H9 (cell line): ENCODE results near the gene ZNF860. TPM values are rescaled to one million over a fixed set of nuclear protein-coding genes. Genes with fewer than 3 reads are reported as not detected.

ENCODE experiments used
- DNase-seq: peaks from one replicate; pipeline ENCODE4 v3.0.0-alpha.2; 2017
- H2AFZ ChIP-seq: one replicate; pipeline ENCODE4 v1.6.1; 2013; ENCODE audit warnings: mild to moderate bottlenecking, low read length, control low read depth, moderate library complexity
- H2AK5ac ChIP-seq: 2 replicates; pipeline ENCODE4 v1.6.1; 2013; ENCODE audit warnings: low read length, control low read depth, mixed read lengths; ENCODE audit not compliant: insufficient read length
- H2BK120ac ChIP-seq: one replicate; pipeline ENCODE4 v1.6.1; 2013; ENCODE audit warnings: low read depth, mild to moderate bottlenecking, low read length, control low read depth, inconsistent platforms; ENCODE audit not compliant: poor library complexity, severe bottlenecking
- H2BK12ac ChIP-seq: 2 replicates; pipeline ENCODE4 v1.6.1; 2013; ENCODE audit warnings: low read length, control low read depth, mixed read lengths, low read depth; ENCODE audit not compliant: insufficient read length
- H2BK15ac ChIP-seq: 2 replicates; pipeline ENCODE4 v1.6.1; 2013; ENCODE audit warnings: low read depth, low read length, control low read depth
- H2BK20ac ChIP-seq: one replicate; pipeline ENCODE4 v1.6.1; 2013; ENCODE audit warnings: low read depth, mild to moderate bottlenecking, low read length, control low read depth, inconsistent platforms; ENCODE audit not compliant: poor library complexity, severe bottlenecking
- H2BK5ac ChIP-seq: 2 replicates; pipeline ENCODE4 v1.6.1; 2013; ENCODE audit warnings: low read length, control low read depth, mixed read lengths; ENCODE audit not compliant: insufficient read length
- H3K14ac ChIP-seq: 2 replicates; pipeline ENCODE4 v1.6.1; 2013; ENCODE audit warnings: low read length, control low read depth; ENCODE audit not compliant: insufficient read depth
- H3K18ac ChIP-seq: 2 replicates; pipeline ENCODE4 v1.6.1; 2013; ENCODE audit warnings: low read depth, mild to moderate bottlenecking, mixed read lengths, low read length, control low read depth; ENCODE audit not compliant: insufficient read length
- H3K23ac ChIP-seq: 2 replicates; pipeline ENCODE4 v1.6.1; 2013; ENCODE audit warnings: low read length, control low read depth, mixed read lengths, low read depth; ENCODE audit not compliant: insufficient read length
- H3K23me2 ChIP-seq: 2 replicates; pipeline ENCODE4 v1.6.1; 2013; ENCODE audit warnings: low read depth, mild to moderate bottlenecking, mixed read lengths, low read length, control low read depth; ENCODE audit not compliant: insufficient read length, poor library complexity, severe bottlenecking
- H3K27ac ChIP-seq: 2 replicates; pipeline ENCODE4 v1.5.1; 2013; ENCODE audit warnings: low read length, control low read depth, mixed read lengths, low read depth; ENCODE audit not compliant: insufficient read length
- H3K27me3 ChIP-seq: 2 replicates; pipeline ENCODE4 v1.6.1; 2013; ENCODE audit warnings: low read length, control low read depth, inconsistent platforms; ENCODE audit not compliant: insufficient read depth
- H3K4ac ChIP-seq: 2 replicates; pipeline ENCODE4 v1.6.1; 2013; ENCODE audit warnings: low read depth, mild to moderate bottlenecking, control low read depth, inconsistent platforms, low read length, moderate library complexity
- H3K4me1 ChIP-seq: 2 replicates; pipeline ENCODE4 v1.6.1; 2013; ENCODE audit warnings: low read length, control low read depth, inconsistent platforms; ENCODE audit not compliant: insufficient read depth
- H3K4me2 ChIP-seq: 2 replicates; pipeline ENCODE4 v1.6.1; 2013; ENCODE audit warnings: low read length, control low read depth, mixed read lengths; ENCODE audit not compliant: insufficient read length, insufficient read depth
- H3K56ac ChIP-seq: 2 replicates; pipeline ENCODE4 v1.6.1; 2013; ENCODE audit warnings: low read depth, mild to moderate bottlenecking, mixed read lengths, low read length, control low read depth; ENCODE audit not compliant: insufficient read length
- H3K79me1 ChIP-seq: 2 replicates; pipeline ENCODE4 v1.6.1; 2013; ENCODE audit warnings: low read depth, mild to moderate bottlenecking, moderate library complexity, low read length, control low read depth, inconsistent platforms; ENCODE audit not compliant: insufficient read depth, poor library complexity, severe bottlenecking
- H3K79me2 ChIP-seq: 2 replicates; pipeline ENCODE4 v1.6.1; 2013; ENCODE audit warnings: low read length, control low read depth, inconsistent platforms; ENCODE audit not compliant: insufficient read depth
- H3K9ac ChIP-seq: 2 replicates; pipeline ENCODE4 v1.6.1; 2013; ENCODE audit warnings: low read length, control low read depth, mixed read lengths; ENCODE audit not compliant: insufficient read length; ENCODE audit errors: extremely low read depth
- H3K9me3 ChIP-seq: one replicate; pipeline ENCODE4 v1.6.1; 2013; ENCODE audit warnings: low read depth, low read length, inconsistent platforms; ENCODE audit not compliant: control insufficient read depth
- H3T11ph ChIP-seq: one replicate; pipeline ENCODE4 v1.6.1; 2013; ENCODE audit warnings: mild to moderate bottlenecking, low read length, control low read depth, inconsistent platforms
- H4K20me1 ChIP-seq: one replicate; pipeline ENCODE4 v1.6.1; 2013; ENCODE audit not compliant: control insufficient read depth, insufficient read length, insufficient read depth
- H4K5ac ChIP-seq: 2 replicates; pipeline ENCODE4 v1.6.1; 2013; ENCODE audit warnings: low read depth, mild to moderate bottlenecking, mixed read lengths, low read length, control low read depth; ENCODE audit not compliant: insufficient read length
- H4K8ac ChIP-seq: replicated peaks from 2 replicates; pipeline ENCODE4 v1.6.1; 2013; ENCODE audit warnings: low read length, control low read depth, mixed read lengths, low read depth; ENCODE audit not compliant: insufficient read length
- H4K91ac ChIP-seq: 2 replicates; pipeline ENCODE4 v1.6.1; 2013; ENCODE audit warnings: low read depth, mild to moderate bottlenecking, moderate library complexity, mixed read lengths, low read length, control low read depth; ENCODE audit not compliant: insufficient read length
- H3K27ac Mint-ChIP-seq, 3 experiments: 2 replicates in 2 of 3; 3 replicates in 1 of 3; pipeline ENCODE4 v1.8.0; 2020 to 2021; ENCODE audit warnings: mixed read lengths in 3 of 3, mild to moderate bottlenecking in 1 of 3, moderate library complexity in 1 of 3
- H3K27me3 Mint-ChIP-seq: 2 replicates; pipeline ENCODE4 v1.8.0; 2021; ENCODE audit warnings: low read depth, mild to moderate bottlenecking, moderate library complexity, mixed read lengths
- H3K36me3 Mint-ChIP-seq, 3 experiments: 2 replicates in 2 of 3; 3 replicates in 1 of 3; pipeline ENCODE4 v1.8.0; 2020 to 2021; ENCODE audit warnings: low read depth in 3 of 3, mixed read lengths in 3 of 3; ENCODE audit not compliant: insufficient read depth in 1 of 3
- H3K4me1 Mint-ChIP-seq, 2 experiments: 2 replicates each; pipeline ENCODE4 v1.8.0; 2020; ENCODE audit warnings: mixed read lengths in 2 of 2
- H3K4me3 Mint-ChIP-seq, 2 experiments: 2 replicates in 1 of 2; 3 replicates in 1 of 2; pipeline ENCODE4 v1.8.0; 2020 to 2021; ENCODE audit warnings: mild to moderate bottlenecking in 2 of 2, mixed read lengths in 2 of 2, moderate library complexity in 1 of 2
- H3K9me3 Mint-ChIP-seq, 2 experiments: 2 replicates in 1 of 2; 3 replicates in 1 of 2; pipeline ENCODE4 v1.8.0; 2020; ENCODE audit warnings: mild to moderate bottlenecking in 2 of 2, mixed read lengths in 2 of 2, moderate library complexity in 1 of 2
- CTCF ChIP-seq: fragments of 200-600 bp; sonication (generic); conservative IDR thresholded peaks from 3 replicates; pipeline ENCODE4 v1.8.0; 2021; ENCODE audit warnings: antibody characterized with exemption, mild to moderate bottlenecking
- WGBS: extraction: QIAGEN DNeasy Blood & Tissue Kit; methylation state at CpG from one replicate; pipeline ENCODE4 v1.1.7; 2013; ENCODE audit warnings: missing lambda C conversion rate, low lambda C conversion rate, mixed read lengths; ENCODE audit not compliant: insufficient read length; ENCODE audit errors: extremely low coverage; 5-methylcytosine and 5-hydroxymethylcytosine counted together
- total RNA-seq: library from RNA; stranded (reverse); gene quantifications from 2 replicates; pipeline ENCODE4 v1.2.1, GENCODE V29; 2021

Gene ZNF860
- total RNA-seq, 1 experiment from 2014 or later, result 2.6 TPM

DNA sequence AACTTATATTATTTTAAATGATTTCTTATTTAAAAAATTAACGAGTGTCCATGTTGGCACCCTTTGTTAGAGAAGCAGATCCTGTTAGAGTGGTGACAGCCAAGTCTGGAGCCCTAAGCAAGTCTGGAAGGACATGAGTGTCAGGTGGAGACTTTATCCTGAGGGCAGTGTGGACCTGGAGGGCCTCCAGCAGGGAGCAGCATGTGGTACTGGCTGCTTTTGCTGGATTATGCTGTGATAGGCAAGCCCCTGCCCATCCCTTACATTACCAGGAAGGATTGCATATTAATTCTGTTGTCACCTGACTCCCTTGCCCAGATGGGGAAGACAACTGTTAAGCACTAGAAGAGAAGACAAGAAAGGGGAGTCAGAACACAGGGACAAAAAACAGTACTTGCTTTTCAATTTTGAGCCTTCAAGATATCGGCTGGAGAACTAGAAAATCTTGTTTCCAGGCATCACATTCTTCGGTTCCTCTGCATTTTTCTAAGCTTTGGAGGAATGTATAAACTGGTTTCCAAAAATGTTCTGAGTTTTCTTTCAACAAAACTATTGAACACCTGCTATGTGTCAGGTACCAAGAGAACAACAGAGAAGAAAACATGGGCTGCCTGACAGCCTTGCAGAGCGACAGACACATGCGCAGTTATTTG lies 22.7 kb downstream of the ZNF860 start:
- H3K79me1 ChIP-seq, result no peaks in the 10 kb centered on the region
- no peaks in the 10 kb centered on the region for H3K9me3 ChIP-seq
- no peak overlapping the region for H3K9ac ChIP-seq
- H3K27ac Mint-ChIP-seq, result no peak overlapping the region
- no peak overlapping the region for H3K4me3 Mint-ChIP-seq
- no peak overlapping the region for H2BK15ac ChIP-seq
- no peaks in the 10 kb centered on the region for H3K23me2 ChIP-seq
- H3K23ac ChIP-seq, result no peak overlapping the region
- no peak overlapping the region for H2AK5ac ChIP-seq
- H3K14ac ChIP-seq, result no peak overlapping the region
- no peak overlapping the region for H3K4me2 ChIP-seq
- H3K36me3 Mint-ChIP-seq, result no peaks in the 10 kb centered on the region
- H2BK5ac ChIP-seq, result no peak overlapping the region
- WGBS, result no CpG with 5 or more reads among the region's 5 CpGs
- no peak overlapping the region for H2AFZ ChIP-seq
- no peaks in the 10 kb centered on the region for H3K79me2 ChIP-seq
- H3K4me1 Mint-ChIP-seq, result peaks cover 22 to 23% of the 10 kb centered on the region in 2 experiments
- H4K91ac ChIP-seq, result no peak overlapping the region
- no peaks in the 10 kb centered on the region for H4K20me1 ChIP-seq
- no peaks in the 10 kb centered on the region for H3K27me3 ChIP-seq
- no peak overlapping the region for H3K27ac ChIP-seq
- no peak overlapping the region for H4K8ac ChIP-seq
- H3K4me1 ChIP-seq, result peaks cover 3% of the 10 kb centered on the region; the same call in 1 of the 2 replicates
- TF ChIP-seq CTCF, result peak; percentile 24; the same call in 1 of the 3 replicates
- no peak overlapping the region for H3K18ac ChIP-seq
- H2BK20ac ChIP-seq, result no peak overlapping the region
- H3K4ac ChIP-seq, result no peak overlapping the region
- H2BK120ac ChIP-seq, result no peak overlapping the region
- H3K56ac ChIP-seq, result no peak overlapping the region
- DNase-seq, result peak; percentile 44
- no peak overlapping the region for H2BK12ac ChIP-seq
- H4K5ac ChIP-seq, result no peak overlapping the region
- no peaks in the 10 kb centered on the region; the same call in 1 of the 2 replicates for H3K27me3 Mint-ChIP-seq
- no peak overlapping the region for H3T11ph ChIP-seq
- H3K9me3 Mint-ChIP-seq, result peaks cover 0 to under 1% of the 10 kb centered on the region in 2 experiments; a peak in 2 of 5 replicates
